GM21786 (cell line): Measurements from ENCODE around the gene RNF13.
"Not testable (repeated sequence)": the region's sequence is repeated elsewhere in the genome, so short reads cannot be mapped to it uniquely, and the experiment has no call there.

Source experiments
- ATAC-seq: cut with Tn5 transposase; IDR thresholded peaks from one replicate; pipeline ENCODE4 v1.9.1; 2021; ENCODE audit not compliant: unreplicated experiment

Gene RNF13

GRCh38 chr3:149838491-149838890, 25.5 kb downstream of the RNF13 start:
- not testable (repeated sequence) for ATAC-seq

- not testable (repeated sequence) for ATAC-seq
Measured at GRCh38 chr3:149839469-149839868, 26.5 kb downstream of the RNF13 start.

GRCh38 chr3:149839896-149840295, 26.9 kb downstream of the RNF13 start:
- no peak for ATAC-seq

- no peak for ATAC-seq
Measured at GRCh38 chr3:149843502-149843901, 30.5 kb downstream of the RNF13 start.

- ATAC-seq, result no peak
Measured at GRCh38 chr3:149844091-149844490, 31.1 kb downstream of the RNF13 start.

DNA sequence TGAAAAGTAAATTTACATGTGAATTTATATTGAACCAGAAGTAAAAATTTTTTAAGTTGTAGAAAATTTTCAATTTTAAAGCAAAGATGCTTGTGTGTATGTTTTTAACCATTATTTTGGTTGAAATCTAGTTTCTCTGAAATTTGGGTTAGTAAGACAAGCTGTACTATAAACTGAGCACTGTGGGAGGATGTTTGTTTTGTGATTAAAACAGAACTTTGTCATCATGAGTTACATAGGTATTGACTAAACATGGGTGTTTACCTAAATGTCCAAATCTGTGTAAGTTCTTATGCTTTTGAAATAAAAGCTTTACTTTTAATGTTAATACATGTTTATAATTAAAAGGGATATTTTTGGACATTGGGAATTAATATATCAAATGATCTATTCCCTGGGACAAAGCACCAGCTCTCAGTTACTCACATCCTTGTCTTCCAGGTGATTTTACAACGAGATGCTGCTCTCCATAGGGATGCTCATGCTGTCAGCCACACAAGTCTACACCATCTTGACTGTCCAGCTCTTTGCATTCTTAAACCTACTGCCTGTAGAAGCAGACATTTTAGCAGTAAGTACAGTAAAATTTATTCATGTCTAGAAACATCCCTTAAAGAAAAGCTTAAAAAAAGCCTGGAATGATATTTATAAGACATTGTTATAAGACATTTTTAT, 32.7 kb downstream of the RNF13 start:
- no peak for ATAC-seq

DNA sequence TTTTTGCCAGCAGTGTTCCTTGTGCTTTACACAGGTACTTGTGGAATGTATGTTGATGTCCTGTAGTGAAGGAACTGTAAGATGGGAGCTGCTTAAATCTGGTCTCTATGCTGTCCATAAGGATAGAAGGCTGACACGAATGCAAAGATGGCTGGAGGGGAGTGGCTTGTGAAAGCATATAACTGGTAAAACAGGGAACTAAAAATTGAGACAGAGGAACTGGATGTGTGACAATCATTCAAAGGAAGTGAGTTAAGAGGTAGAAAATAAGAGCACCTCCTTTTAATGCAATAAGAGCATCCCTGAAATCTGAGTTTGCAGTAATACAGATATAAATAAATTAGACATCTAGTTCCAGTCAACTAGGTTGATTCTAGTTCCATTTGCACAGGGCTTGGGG, 35.2 kb downstream of the RNF13 start:
- ATAC-seq, result no peak

DNA sequence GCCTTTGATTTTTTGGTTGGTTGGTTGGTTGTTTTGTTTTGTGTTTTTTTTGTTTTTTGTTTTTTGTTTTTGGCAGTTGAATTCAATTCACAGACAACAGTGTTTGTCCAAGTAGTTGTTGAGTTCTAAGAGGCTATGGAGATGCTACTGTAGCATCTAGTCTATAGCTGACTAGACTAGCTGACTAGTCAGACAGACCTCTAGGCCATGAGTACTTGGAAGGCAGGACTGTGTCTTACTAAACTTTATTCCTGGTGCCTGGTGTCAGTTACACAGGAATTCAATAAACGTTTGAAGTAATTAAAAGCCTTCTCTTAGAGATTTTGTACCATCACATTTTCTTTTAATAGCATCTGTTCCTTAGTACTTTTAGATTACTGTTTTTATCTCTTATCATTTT, 35.7 kb downstream of the RNF13 start:
- no peak for ATAC-seq

DNA sequence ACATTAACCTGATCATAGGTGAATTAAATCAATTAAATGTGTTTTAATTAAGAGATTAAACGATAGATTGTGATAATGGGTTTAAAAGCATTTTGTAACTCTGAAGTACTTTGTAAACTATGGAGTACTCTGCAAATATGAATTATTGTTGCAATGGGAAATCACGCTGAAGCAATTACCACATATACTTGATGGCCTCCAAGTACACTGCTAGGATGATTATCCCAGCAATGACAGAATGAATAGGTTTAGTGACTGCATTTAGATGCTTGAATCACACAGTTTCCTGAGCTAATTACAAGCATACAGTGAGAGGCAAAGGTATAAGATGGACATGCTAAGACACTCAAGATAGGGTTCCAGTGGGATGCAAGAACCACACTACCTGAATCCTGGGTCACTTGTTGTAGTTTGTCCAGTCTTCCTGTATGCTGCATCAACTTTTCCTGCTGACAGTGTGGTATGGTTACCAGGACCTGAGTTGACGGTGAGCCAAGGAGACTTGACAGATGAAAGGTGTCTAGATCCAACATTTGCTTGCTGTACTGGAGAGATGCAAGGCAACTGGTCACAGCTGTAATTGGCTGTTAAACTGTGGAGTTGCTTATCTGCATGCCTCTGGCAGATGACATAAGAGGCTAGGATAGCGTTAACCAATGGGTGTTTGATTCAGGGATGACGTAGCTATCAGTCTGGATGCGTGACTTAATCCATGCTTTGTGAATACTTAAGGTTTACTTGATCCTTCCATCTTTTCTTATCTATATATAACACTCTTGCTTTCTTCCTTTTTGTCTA, 38.0 kb downstream of the RNF13 start:
- ATAC-seq, result no peak

DNA sequence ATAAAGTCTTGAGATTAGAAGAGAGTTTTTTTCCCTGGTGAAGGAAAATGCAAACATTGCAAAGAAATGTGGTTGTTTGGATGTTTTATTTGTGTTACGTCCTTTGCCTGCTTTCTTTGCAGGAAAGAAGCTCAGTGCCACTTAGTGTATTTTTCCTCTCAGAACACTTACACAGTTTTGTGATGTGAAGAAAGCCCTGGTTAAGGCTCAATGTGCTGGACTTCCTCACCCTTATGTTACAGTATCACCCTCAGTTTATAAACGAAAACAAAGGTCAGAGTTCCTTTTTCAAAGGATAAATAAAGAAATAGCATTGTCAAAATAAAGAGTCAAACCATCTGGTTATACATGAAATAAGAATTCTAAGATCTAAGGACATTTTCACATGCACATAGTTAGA, 45.9 kb downstream of the RNF13 start:
- no peak for ATAC-seq

DNA sequence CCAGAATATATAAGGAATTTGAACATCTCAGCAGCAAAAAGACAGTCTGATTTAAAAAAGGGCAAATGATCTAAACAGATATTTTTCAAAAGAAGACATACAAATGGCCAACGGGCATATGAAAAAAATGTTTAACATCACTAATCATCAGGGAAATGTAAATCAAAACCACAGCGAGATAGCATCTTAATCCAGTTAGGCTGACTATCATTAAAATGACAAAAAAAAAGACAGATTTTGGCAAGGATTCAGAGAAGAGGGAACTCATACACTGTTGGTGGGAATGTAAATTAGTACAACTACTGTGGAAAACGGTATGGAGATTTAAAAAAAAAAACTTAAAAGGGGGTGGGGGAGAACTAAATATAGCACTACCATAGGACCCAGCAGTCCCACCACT, 47.9 kb downstream of the RNF13 start:
- no peak for ATAC-seq

DNA sequence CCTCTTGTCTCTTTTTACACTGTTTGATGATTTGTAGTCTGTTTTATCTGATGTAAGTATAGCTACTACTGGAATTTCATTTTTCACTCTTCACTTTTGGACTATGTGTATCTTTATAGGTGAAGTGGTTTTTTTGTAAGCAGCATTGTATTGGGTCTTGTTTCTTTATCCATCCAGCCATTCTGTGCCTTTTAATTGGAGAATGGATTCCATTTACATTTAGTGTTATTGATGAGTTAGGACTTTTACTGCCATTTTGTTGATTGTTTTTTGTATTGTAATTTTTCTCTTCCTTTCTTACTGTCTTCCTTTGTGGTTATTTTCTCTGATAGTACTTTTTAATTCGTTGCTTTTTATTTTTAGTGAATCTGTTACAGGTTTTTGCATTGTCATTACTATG, 54.5 kb downstream of the RNF13 start:
- no peak for ATAC-seq

DNA sequence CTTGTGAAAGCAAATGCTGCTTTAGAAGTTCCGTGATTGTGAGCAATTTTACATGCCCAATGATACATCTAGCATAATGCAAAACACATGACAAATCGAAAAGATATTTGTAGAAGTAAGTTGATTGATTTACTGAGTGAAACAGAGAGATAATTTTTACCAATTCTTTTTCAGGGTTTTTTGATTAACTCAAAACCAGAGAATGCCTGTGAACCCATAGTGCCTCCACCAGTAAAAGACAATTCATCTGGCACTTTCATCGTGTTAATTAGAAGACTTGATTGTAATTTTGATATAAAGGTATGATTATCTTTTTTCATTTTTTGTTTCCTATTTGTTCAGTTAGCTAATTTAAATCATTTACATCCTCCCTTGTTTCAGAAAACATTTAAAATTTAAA, 58.8 kb downstream of the RNF13 start:
- no peak for ATAC-seq

DNA sequence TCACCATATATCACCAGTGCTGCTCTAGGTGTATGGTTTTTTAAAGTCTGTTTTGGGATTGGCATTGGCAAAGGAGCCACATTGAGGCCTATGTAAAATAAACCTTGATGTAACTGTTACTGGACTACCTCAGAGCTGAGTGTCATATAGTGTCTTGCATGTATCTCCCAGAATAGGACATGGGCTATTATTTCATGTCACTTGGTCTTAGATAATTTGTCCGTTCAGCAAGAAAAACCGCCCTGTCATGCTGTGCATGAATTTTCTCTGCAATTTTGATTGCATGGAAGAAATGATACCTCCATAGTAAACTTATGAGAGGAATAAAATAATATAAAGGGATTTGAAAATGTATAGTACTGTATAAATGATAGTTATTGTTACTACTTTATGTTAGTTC, 59.6 kb downstream of the RNF13 start:
- no peak for ATAC-seq

GRCh38 chr3:149877668-149878067, 64.7 kb downstream of the RNF13 start:
- ATAC-seq, result no peak

- ATAC-seq, result peak; percentile 43
Measured at GRCh38 chr3:149879872-149880271, 66.9 kb downstream of the RNF13 start.

GRCh38 chr3:149881879-149882278, 68.9 kb downstream of the RNF13 start:
- no peak for ATAC-seq

DNA sequence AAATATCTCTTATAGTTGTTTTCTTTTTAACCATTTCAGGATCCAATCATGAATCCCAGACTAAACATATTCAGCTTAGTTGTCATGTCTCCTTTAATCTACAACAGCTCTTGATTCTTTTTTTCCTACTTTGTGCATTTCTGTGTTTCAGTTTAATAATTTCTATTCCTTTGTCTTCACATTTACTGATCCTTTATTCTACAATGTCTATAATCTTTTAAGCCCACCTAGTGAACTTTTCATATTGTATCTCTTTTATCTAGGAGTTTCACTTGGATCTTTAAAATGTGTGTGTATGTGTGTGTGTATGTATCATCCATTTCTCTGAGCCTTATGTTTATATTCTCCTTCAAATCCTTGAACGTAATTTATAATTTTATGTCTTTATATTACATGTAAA, 70.1 kb downstream of the RNF13 start:
- ATAC-seq, result no peak

- ATAC-seq, result not testable (repeated sequence)
Measured at GRCh38 chr3:149883860-149884259, 70.8 kb downstream of the RNF13 start.

GRCh38 chr3:149884848-149885247, 71.8 kb downstream of the RNF13 start:
- ATAC-seq, result not testable (repeated sequence)

- ATAC-seq, result no peak
Measured at GRCh38 chr3:149886957-149887356, 73.9 kb downstream of the RNF13 start.

- ATAC-seq, result no peak
Measured at GRCh38 chr3:149891621-149892020, 78.6 kb downstream of the RNF13 start.

DNA sequence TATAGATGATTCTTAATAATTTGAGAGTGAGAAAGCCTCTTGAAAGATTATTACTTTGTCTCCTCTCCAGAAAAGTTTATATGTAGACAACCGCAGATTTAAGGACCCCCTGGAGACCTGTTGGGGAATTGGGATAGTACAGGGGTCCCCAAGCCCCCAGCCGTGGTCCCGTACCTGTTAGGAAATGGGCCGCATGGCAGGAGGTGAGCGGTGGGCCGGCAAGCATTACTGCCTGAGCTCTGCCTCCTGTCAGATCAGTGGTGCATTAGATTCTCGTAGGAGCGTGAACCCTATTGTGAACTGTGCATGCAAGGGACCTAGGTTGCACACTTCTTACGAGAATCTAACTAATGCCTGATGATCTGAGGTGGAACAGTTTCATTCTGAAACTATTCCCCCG, 79.4 kb downstream of the RNF13 start:
- no peak for ATAC-seq
